ENCODE results near the gene CDY2A.
"Not testable (repeated sequence)": the region's sequence is repeated elsewhere in the genome, so short reads cannot be mapped to it uniquely, and the experiment has no call there.

- TF ChIP-seq POLR2A (IDR thresholded peaks at IDR 0.05; ENCODE audit: low read depth, low read length); MAZ (IDR thresholded peaks at IDR 0.05; ENCODE audit: borderline replicate concordance, low read depth, low read length); RAD21 (IDR thresholded peaks at IDR 0.05; ENCODE audit: low read length); FOS (IDR thresholded peaks at IDR 0.05; ENCODE audit: low read depth, low read length); CHD1 (IDR thresholded peaks at IDR 0.05; ENCODE audit: low read depth, low read length); SMC3 (IDR thresholded peaks at IDR 0.05; ENCODE audit: low read depth, low read length); CTCF (conservative IDR thresholded peaks at IDR 0.05; ENCODE audit: low read depth, low read length); MAFK (IDR thresholded peaks at IDR 0.05; ENCODE audit: low read depth, low read length); USF2 (IDR thresholded peaks at IDR 0.05; ENCODE audit: low read depth, low read length); RCOR1 (IDR thresholded peaks at IDR 0.05; ENCODE audit: insufficient replicate concordance, low read length); NFE2L2 (IDR thresholded peaks at IDR 0.05; ENCODE audit: low read depth, low read length); ELK1 (IDR thresholded peaks at IDR 0.05; ENCODE audit: borderline replicate concordance, low read depth, low read length); BHLHE40 (IDR thresholded peaks at IDR 0.05; ENCODE audit: low read depth, low read length); RFX5 (IDR thresholded peaks at IDR 0.05; ENCODE audit: low read depth, low read length): not testable (repeated sequence)
These were observed at the start of gene CDY2A for GRCh38 chrY:18025487-18025886.

All from IMR-90 (cell line).